HG03378 (cell line): ENCODE measurements around the gene FMN1.

Experiments
- ATAC-seq: cut with Tn5 transposase; IDR thresholded peaks from one replicate; pipeline ENCODE4 v1.9.1; 2021; ENCODE audit warnings: mild to moderate bottlenecking, moderate library complexity; ENCODE audit not compliant: unreplicated experiment

Gene FMN1

GRCh38 chr15:32736701-32737061 is 457.8 kb downstream of the FMN1 start:
- ATAC-seq, result no peak

GRCh38 chr15:32735989-32736700 is 458.4 kb downstream of the FMN1 start:
- no peak for ATAC-seq

- no peak for ATAC-seq
These were observed 461.2 kb downstream of the FMN1 start for GRCh38 chr15:32733281-32733680.

- no peak for ATAC-seq
These were observed 461.8 kb downstream of the FMN1 start for GRCh38 chr15:32732574-32733157.

- ATAC-seq, result no peak
These were observed 463.5 kb downstream of the FMN1 start for GRCh38 chr15:32730677-32731654.

GRCh38 chr15:32729700-32730395 is 464.7 kb downstream of the FMN1 start:
- ATAC-seq, result no peak

GRCh38 chr15:32723171-32723948 is 471.2 kb downstream of the FMN1 start:
- ATAC-seq, result peak; percentile 97

- no peak for ATAC-seq
These were observed 472.4 kb downstream of the FMN1 start for GRCh38 chr15:32722136-32722535.

- ATAC-seq, result no peak
These were observed 472.9 kb downstream of the FMN1 start for GRCh38 chr15:32721596-32721995.

GRCh38 chr15:32718821-32719716 is 475.4 kb downstream of the FMN1 start:
- no peak for ATAC-seq

- ATAC-seq, result no peak
These were observed 476.2 kb downstream of the FMN1 start for GRCh38 chr15:32718227-32718820.

GRCh38 chr15:32717426-32718226 is 476.9 kb downstream of the FMN1 start, which contains the start of gene GREM1:
Gene GREM1, plus strand, starts transcription at chr15:32718004. Its CDS starts 12,687 bp downstream, at chr15:32730691.
- ATAC-seq, result no peak

- no peak for ATAC-seq
These were observed 477.5 kb downstream of the FMN1 start for GRCh38 chr15:32716915-32717425.

GRCh38 chr15:32716216-32716914 is 478.1 kb downstream of the FMN1 start:
- no peak for ATAC-seq
